ENCODE results near the gene TNFRSF17. TPM values are rescaled to one million over a fixed set of nuclear protein-coding genes. Genes with fewer than 3 reads are reported as not detected.
"Not testable (repeated sequence)": the region's sequence is repeated elsewhere in the genome, so short reads cannot be mapped to it uniquely, and the experiment has no call there.

Gene TNFRSF17
- polyA plus RNA-seq, 3 donors, result 0.26 TPM; not detected in 2

- Histone ChIP-seq H2AFZ (ENCODE audit: insufficient read depth, low read depth, low read length, poor library complexity, severe bottlenecking) (no peak overlapping the region), H3K9ac (ENCODE audit: insufficient read depth, low read length, poor library complexity, severe bottlenecking) (no peak overlapping the region), H3K27ac (ENCODE audit: low read depth in 1 of 2, low read length in 2 of 2) (no peak overlapping the region), H3K9me3 (replicated peaks in 1 of 2; ENCODE audit: control insufficient read depth in 1 of 2, insufficient read depth in 1 of 2, low read length in 2 of 2) (no peaks in the 10 kb centered on the region), H3K4me2 (replicated peaks; ENCODE audit: extremely low read depth, low read length, poor library complexity, severe bottlenecking) (no peak overlapping the region), H3K79me2 (ENCODE audit: insufficient read depth, low read length) (no peaks in the 10 kb centered on the region), H3K4me3 (replicated peaks in 1 of 3; ENCODE audit: low read depth in 2 of 3, low read length in 3 of 3) (no peak overlapping the region), H3K27me3 (ENCODE audit: control insufficient read depth in 2 of 2, insufficient read depth in 2 of 2, low read length in 2 of 2) (no peaks in the 10 kb centered on the region), H3K4me1 (ENCODE audit: control insufficient read depth in 1 of 2, insufficient read depth in 2 of 2, low read length in 2 of 2) (no peaks in the 10 kb centered on the region), H4K20me1 (ENCODE audit: insufficient read depth, low read length) (no peaks in the 10 kb centered on the region), H3K36me3 (replicated peaks in 1 of 2; ENCODE audit: control insufficient read depth in 1 of 2, insufficient read depth in 2 of 2, low read length in 2 of 2) (no peaks in the 10 kb centered on the region)
- WGBS (ENCODE audit: insufficient coverage), result 50% methylated on average over 2 of the region's 4 CpGs
- H3K4me1 Mint-ChIP-seq, result no peaks in the 10 kb centered on the region
- DNase-seq, result peak; percentile 13 to 32 (median 26)
- intact Hi-C loops (cut with micrococcal nuclease), result loop anchor here in 1 of 2 donors (2.0 kb wide), 1 partner anchor 119 kb away; no protein-coding TSS in a partner anchor
- no peak overlapping the region for H3K4me3 Mint-ChIP-seq
- TF ChIP-seq CTCF (IDR thresholded peaks at IDR 0.05), result peak; percentile 51
- no peak overlapping the region for H3K27ac Mint-ChIP-seq
- peaks cover 0 to 3% (median 0%) of the 10 kb centered on the region in 3 donors for H3K27me3 Mint-ChIP-seq (ENCODE audit: low read depth in 3 of 3)
- H3K9me3 Mint-ChIP-seq, result no peaks in the 10 kb centered on the region
- H3K36me3 Mint-ChIP-seq, result no peaks in the 10 kb centered on the region
Measured at GRCh38 chr16:11949527-11949926, 15.5 kb upstream of the TNFRSF17 start.

- H3K9me3 Mint-ChIP-seq, result no peaks in the 10 kb centered on the region
- no peaks in the 10 kb centered on the region for H3K4me1 ChIP-seq (ENCODE audit: control insufficient read depth in 1 of 2, insufficient read depth in 2 of 2, low read length in 2 of 2)
Measured at GRCh38 chr16:11950388-11950787, 14.6 kb upstream of the TNFRSF17 start.

GRCh38 chr16:11953576-11953975 is 11.4 kb upstream of the TNFRSF17 start:
- intact Hi-C loops (cut with micrococcal nuclease); H4K20me1 ChIP-seq (ENCODE audit: insufficient read depth, low read length); H3K9ac ChIP-seq (ENCODE audit: insufficient read depth, low read length, poor library complexity, severe bottlenecking); H3K36me3 Mint-ChIP-seq; H3K9me3 Mint-ChIP-seq; DNase-seq; H3K27ac ChIP-seq (ENCODE audit: low read depth in 1 of 2, low read length in 2 of 2); H3K4me3 ChIP-seq (replicated peaks in 1 of 3; ENCODE audit: low read depth in 2 of 3, low read length in 3 of 3); H3K27me3 ChIP-seq (ENCODE audit: control insufficient read depth in 2 of 2, insufficient read depth in 2 of 2, low read length in 2 of 2); H3K9me3 ChIP-seq (replicated peaks in 1 of 2; ENCODE audit: control insufficient read depth in 1 of 2, insufficient read depth in 1 of 2, low read length in 2 of 2); H3K79me2 ChIP-seq (ENCODE audit: insufficient read depth, low read length); H3K4me2 ChIP-seq (replicated peaks; ENCODE audit: extremely low read depth, low read length, poor library complexity, severe bottlenecking); H2AFZ ChIP-seq (ENCODE audit: insufficient read depth, low read depth, low read length, poor library complexity, severe bottlenecking); H3K27ac Mint-ChIP-seq; H3K27me3 Mint-ChIP-seq (ENCODE audit: low read depth in 3 of 3); H3K4me1 Mint-ChIP-seq; H3K4me1 ChIP-seq (ENCODE audit: control insufficient read depth in 1 of 2, insufficient read depth in 2 of 2, low read length in 2 of 2); H3K36me3 ChIP-seq (replicated peaks in 1 of 2; ENCODE audit: control insufficient read depth in 1 of 2, insufficient read depth in 2 of 2, low read length in 2 of 2); H3K4me3 Mint-ChIP-seq: not testable (repeated sequence)
- WGBS (ENCODE audit: insufficient coverage), result 100% methylated on average over 5 of the region's 8 CpGs

More at GRCh38 chr16:11950388-11950787, 14.6 kb upstream of the TNFRSF17 start:
- no peaks in the 10 kb centered on the region for H3K4me1 Mint-ChIP-seq
- H3K4me3 ChIP-seq (replicated peaks in 1 of 3; ENCODE audit: low read depth in 2 of 3, low read length in 3 of 3), result no peak overlapping the region
- H3K27me3 Mint-ChIP-seq (ENCODE audit: low read depth in 3 of 3), result peaks cover 0 to 3% (median 0%) of the 10 kb centered on the region in 3 donors
- no peak overlapping the region for H3K4me3 Mint-ChIP-seq
- H3K27ac ChIP-seq (ENCODE audit: low read depth in 1 of 2, low read length in 2 of 2), result no peak overlapping the region
- H3K27ac Mint-ChIP-seq, result peak overlapping the region in 1 of 7 donors; percentile 58
- intact Hi-C loops (cut with micrococcal nuclease), result no loop called here
- H3K36me3 ChIP-seq (replicated peaks in 1 of 2; ENCODE audit: control insufficient read depth in 1 of 2, insufficient read depth in 2 of 2, low read length in 2 of 2), result no peaks in the 10 kb centered on the region
- H3K9me3 ChIP-seq (replicated peaks in 1 of 2; ENCODE audit: control insufficient read depth in 1 of 2, insufficient read depth in 1 of 2, low read length in 2 of 2), result no peaks in the 10 kb centered on the region
- no peak overlapping the region for H3K4me2 ChIP-seq (replicated peaks; ENCODE audit: extremely low read depth, low read length, poor library complexity, severe bottlenecking)
- H3K79me2 ChIP-seq (ENCODE audit: insufficient read depth, low read length), result no peaks in the 10 kb centered on the region
- no peaks in the 10 kb centered on the region for H4K20me1 ChIP-seq (ENCODE audit: insufficient read depth, low read length)
- H3K27me3 ChIP-seq (ENCODE audit: control insufficient read depth in 2 of 2, insufficient read depth in 2 of 2, low read length in 2 of 2), result no peaks in the 10 kb centered on the region
- H2AFZ ChIP-seq (ENCODE audit: insufficient read depth, low read depth, low read length, poor library complexity, severe bottlenecking), result peak overlapping the region; percentile 60
- no peaks in the 10 kb centered on the region for H3K36me3 Mint-ChIP-seq
- WGBS (ENCODE audit: insufficient coverage), result 96% methylated on average over 4 of the region's 5 CpGs
- no peak for DNase-seq
- no peak overlapping the region for H3K9ac ChIP-seq (ENCODE audit: insufficient read depth, low read length, poor library complexity, severe bottlenecking)
- no peak for TF ChIP-seq CTCF (IDR thresholded peaks at IDR 0.05)

Data from CD14-positive monocyte (primary cell).